H1 (cell line): ENCODE data around the gene PCDHGA11. TPM values are rescaled to one million over a fixed set of nuclear protein-coding genes. Genes with fewer than 3 reads are reported as not detected.

Source experiments
- CTCF ChIA-PET: fragments of 300-600 bp; sonication (Branson Sonifier 250); formaldehyde crosslinking; loops from one replicate; lab custom pipeline; 2021; ENCODE audit not compliant: partially characterized antibody; lab: Charles Lee
- POLR2A ChIA-PET: fragments of 300-600 bp; sonication (Branson Sonifier 250); formaldehyde crosslinking; loops from one replicate; lab custom pipeline; 2021; ENCODE audit warnings: inconsistent platforms; ENCODE audit not compliant: partially characterized antibody; lab: Charles Lee
- DNase-seq, 2 experiments: peaks; one replicate each; pipeline versions ENCODE4 v3.0.0 to v3.0.0-alpha.2; 2010 to 2022; ENCODE audit warnings: low spot score in 2 of 2, low read depth in 1 of 2, mixed read lengths in 1 of 2
- FAIRE-seq: peaks from 2 replicates; lab custom pipeline; 2011; peaks lifted over from hg19 to GRCh38; lab: Jason Lieb, UNC
- H2AFZ ChIP-seq: 2 replicates; pipeline ENCODE4 v1.8.1; 2012; ENCODE audit warnings: low read length, inconsistent platforms
- H2AK5ac ChIP-seq: 2 replicates; pipeline ENCODE4 v1.6.1; 2013; ENCODE audit warnings: low read depth, low read length
- H2BK120ac ChIP-seq: replicated peaks from 2 replicates; pipeline ENCODE3; 2013; ENCODE audit warnings: low read depth, low read length, inconsistent platforms
- H2BK12ac ChIP-seq: 2 replicates; pipeline ENCODE4 v1.6.1; 2013; ENCODE audit warnings: low read depth, low read length
- H2BK15ac ChIP-seq: 2 replicates; pipeline ENCODE4 v1.6.1; 2013; ENCODE audit warnings: low read length
- H2BK20ac ChIP-seq: 2 replicates; pipeline ENCODE4 v1.6.1; 2013; ENCODE audit warnings: low read length
- H2BK5ac ChIP-seq: 2 replicates; pipeline ENCODE4 v1.6.1; 2013; ENCODE audit warnings: low read depth, low read length
- H3K14ac ChIP-seq: 2 replicates; pipeline ENCODE4 v1.6.1; 2013; ENCODE audit warnings: inconsistent platforms; ENCODE audit not compliant: insufficient read length
- H3K18ac ChIP-seq: 2 replicates; pipeline ENCODE4 v1.6.1; 2013; ENCODE audit warnings: low read length; ENCODE audit errors: extremely low read depth
- H3K23ac ChIP-seq: 2 replicates; pipeline ENCODE4 v1.6.1; 2013; ENCODE audit warnings: inconsistent platforms; ENCODE audit not compliant: insufficient read length
- H3K23me2 ChIP-seq: 2 replicates; pipeline ENCODE4 v1.6.1; 2013; ENCODE audit warnings: low read depth, low read length
- H3K27ac ChIP-seq: 2 replicates; pipeline ENCODE4 v1.6.1; 2011; ENCODE audit warnings: low read depth, low read length, inconsistent platforms
- H3K27me3 ChIP-seq, 4 experiments: replicated peaks in 1 of 4; 1 replicate in 1 of 4; 2 replicates in 3 of 4; pipeline versions ENCODE4 v1.6.1 to v1.8.1; 2011 to 2013; ENCODE audit warnings: low read length in 3 of 4, mild to moderate bottlenecking in 3 of 4, inconsistent platforms in 2 of 4, mixed read lengths in 2 of 4, moderate library complexity in 1 of 4; ENCODE audit not compliant: control insufficient read depth in 3 of 4, insufficient read depth in 3 of 4; ENCODE audit errors: extremely low read depth in 1 of 4
- H3K36me3 ChIP-seq, 4 experiments: 2 replicates each; pipeline versions ENCODE4 v1.6.1 to v1.8.1; 2011 to 2013; ENCODE audit warnings: mild to moderate bottlenecking in 4 of 4, low read length in 3 of 4, moderate library complexity in 2 of 4, control low read depth in 1 of 4, inconsistent platforms in 1 of 4; ENCODE audit not compliant: insufficient read depth in 4 of 4, control insufficient read depth in 2 of 4
- H3K4ac ChIP-seq: replicated peaks from 2 replicates; pipeline ENCODE3; 2013; ENCODE audit warnings: low read length, low read depth, mixed read lengths, inconsistent platforms; ENCODE audit not compliant: insufficient read length
- H3K4me1 ChIP-seq, 4 experiments: replicated peaks in 1 of 4; 1 replicate in 1 of 4; 2 replicates in 3 of 4; pipeline versions ENCODE4 v1.6.1 to v1.8.1; 2011 to 2013; ENCODE audit warnings: low read length in 3 of 4, inconsistent platforms in 2 of 4, mixed read lengths in 1 of 4; ENCODE audit not compliant: insufficient read depth in 4 of 4, control insufficient read depth in 3 of 4
- H3K4me2 ChIP-seq, 2 experiments: 2 replicates each; pipeline versions ENCODE4 v1.6.1 to v1.8.1; 2011 to 2013; ENCODE audit warnings: low read depth in 2 of 2, low read length in 2 of 2, control low read depth in 1 of 2, inconsistent platforms in 1 of 2, mild to moderate bottlenecking in 1 of 2; ENCODE audit not compliant: insufficient read depth in 1 of 2
- H3K4me3 ChIP-seq, 4 experiments: fragments of 200-600, 300-600 bp in 1 of 4; sonication (generic), shearing (Covaris generic), sonication (Bioruptor Twin) in 1 of 4; 2 replicates each; pipeline versions ENCODE4 v1.5.1 to v1.8.1; 2011 to 2016; ENCODE audit warnings: low read length in 4 of 4, low read depth in 3 of 4, control low read depth in 2 of 4, inconsistent platforms in 2 of 4, mild to moderate bottlenecking in 2 of 4, mixed read lengths in 1 of 4, moderate library complexity in 1 of 4; ENCODE audit not compliant: insufficient read depth in 2 of 4; ENCODE audit errors: extremely low read depth in 1 of 4
- H3K56ac ChIP-seq: replicated peaks from 2 replicates; pipeline ENCODE3; 2013; ENCODE audit warnings: low read depth, mild to moderate bottlenecking, mixed read lengths, low read length, inconsistent platforms; ENCODE audit not compliant: insufficient read length
- H3K79me1 ChIP-seq: 2 replicates; pipeline ENCODE4 v1.6.1; 2013; ENCODE audit warnings: low read depth, low read length, control low read depth
- H3K79me2 ChIP-seq, 2 experiments: 2 replicates each; pipeline versions ENCODE4 v1.6.1 to v1.8.1; 2012 to 2013; ENCODE audit warnings: low read length in 2 of 2, mild to moderate bottlenecking in 2 of 2, inconsistent platforms in 1 of 2; ENCODE audit not compliant: insufficient read depth in 2 of 2, control insufficient read depth in 1 of 2
- H3K9ac ChIP-seq, 4 experiments: replicated peaks in 1 of 4; 1 replicate in 1 of 4; 2 replicates in 3 of 4; pipeline versions ENCODE4 v1.6.1 to v1.8.1; 2011 to 2013; ENCODE audit warnings: low read depth in 3 of 4, low read length in 3 of 4, control low read depth in 2 of 4, mild to moderate bottlenecking in 2 of 4, moderate library complexity in 2 of 4, inconsistent platforms in 1 of 4; ENCODE audit errors: extremely low read depth in 1 of 4
- H3K9me3 ChIP-seq, 2 experiments: 2 replicates each; pipeline versions ENCODE4 v1.6.1 to v1.8.1; 2012 to 2013; ENCODE audit warnings: mild to moderate bottlenecking in 2 of 2, moderate library complexity in 2 of 2, control low read depth in 1 of 2, inconsistent platforms in 1 of 2, low read depth in 1 of 2, low read length in 1 of 2, mixed read lengths in 1 of 2; ENCODE audit not compliant: insufficient read depth in 2 of 2
- H4K20me1 ChIP-seq, 2 experiments: replicated peaks in 1 of 2; 2 replicates each; pipeline versions ENCODE3 to v1.8.1; 2011 to 2013; ENCODE audit warnings: inconsistent platforms in 2 of 2, low read length in 2 of 2, mild to moderate bottlenecking in 1 of 2; ENCODE audit not compliant: insufficient read depth in 2 of 2, control insufficient read depth in 1 of 2
- H4K5ac ChIP-seq: 2 replicates; pipeline ENCODE4 v1.6.1; 2013; ENCODE audit warnings: low read length, low read depth, mixed read lengths, inconsistent platforms; ENCODE audit not compliant: insufficient read length
- H4K8ac ChIP-seq: 2 replicates; pipeline ENCODE4 v1.8.0; 2013; ENCODE audit warnings: mild to moderate bottlenecking, moderate library complexity, low read length, inconsistent platforms; ENCODE audit not compliant: insufficient read depth; ENCODE audit errors: extremely low read depth
- H4K91ac ChIP-seq: replicated peaks from 2 replicates; pipeline ENCODE3; 2013; ENCODE audit warnings: low read length, mixed read lengths, inconsistent platforms; ENCODE audit not compliant: insufficient read length
- CBX5 ChIP-seq: fragments of 300-800, 300-1000 bp; sonication (generic); IDR thresholded peaks from 2 replicates; pipeline ENCODE4 v1.7.1; 2016; ENCODE audit warnings: antibody characterized with exemption, low read length, low read depth
- E2F6 ChIP-seq: IDR thresholded peaks from 2 replicates; pipeline ENCODE4 v1.6.1; 2012; ENCODE audit warnings: inconsistent platforms
- GTF2F1 ChIP-seq: IDR thresholded peaks from 2 replicates; pipeline ENCODE4 v1.6.1; 2012; ENCODE audit warnings: low read depth, low read length, improper control_type of control experiment, borderline replicate concordance
- PHF8 ChIP-seq: fragments of 200-600 bp; sonication (generic); conservative IDR thresholded peaks from 2 replicates; pipeline ENCODE4 v1.7.1; 2012; ENCODE audit warnings: low read depth, mild to moderate bottlenecking, inconsistent platforms, low read length, moderate library complexity
- POLR2A ChIP-seq, 2 experiments: IDR thresholded peaks; 1 replicate in 1 of 2; 2 replicates in 1 of 2; pipeline ENCODE4 v1.6.1; 2011; ENCODE audit warnings: low read depth in 2 of 2, low read length in 2 of 2, mild to moderate bottlenecking in 2 of 2; ENCODE audit errors: control extremely low read depth in 1 of 2
- TAF1 ChIP-seq: IDR thresholded peaks from 2 replicates; pipeline ENCODE4 v1.6.1; 2011; ENCODE audit warnings: mild to moderate bottlenecking, low read depth, low read length
- WGBS, 2 experiments: shearing (Covaris generic) in 1 of 2; methylation state at CpG; one replicate each; pipeline versions ENCODE4 v1.1.6 to v1.1.7; 2013 to 2015; ENCODE audit warnings: low lambda C conversion rate in 2 of 2, mixed read lengths in 2 of 2, inconsistent platforms in 1 of 2, low coverage in 1 of 2, missing lambda C conversion rate in 1 of 2; ENCODE audit not compliant: insufficient replicate concordance in 2 of 2, insufficient coverage in 1 of 2, insufficient read length in 1 of 2; ENCODE audit errors: extremely low coverage in 1 of 2, missing lambda C conversion rate in 1 of 2; 5-methylcytosine and 5-hydroxymethylcytosine counted together
- polyA plus RNA-seq, 7 experiments: library from polyadenylated mRNA; depleted of rRNA in 3 of 7; stranded (reverse) in 5 of 7; unstranded in 2 of 7; fragments of >200 nt in 5 of 7; fragments of 200-250 nt in 2 of 7; gene quantifications; 1 replicate in 5 of 7; 2 replicates in 1 of 7; 4 replicates in 1 of 7; pipeline versions ENCODE4 v1.2.1 to v1.2.3, GENCODE V29; 2011 to 2013; ENCODE audit warnings: missing spikeins in 2 of 7, mixed read lengths in 2 of 7
- total RNA-seq: library from RNA; stranded (reverse); fragmentation: NEBNext Ultra II Directional; extraction: Animal tissue kit (Norgen Biotek cat#: 25700); gene quantifications from 2 replicates; pipeline ENCODE4 v1.2.1, GENCODE V29; 2021
- TF ChIP-seq, protein P1 (sequence below), 3 experiments: IDR thresholded peaks; 1 replicate in 2 of 3; 2 replicates in 1 of 3; pipeline versions ENCODE4 v1.5.1 to v1.6.1; 2011; ENCODE audit warnings: low read length in 3 of 3, mild to moderate bottlenecking in 3 of 3, inconsistent platforms in 2 of 3, low read depth in 1 of 3, moderate library complexity in 1 of 3; ENCODE audit not compliant: insufficient read depth in 1 of 3; ENCODE audit errors: control extremely low read depth in 1 of 3
- TF ChIP-seq, protein P2 (sequence below): IDR thresholded peaks from 2 replicates; pipeline ENCODE4 v1.6.1; 2011; ENCODE audit warnings: low read depth, mild to moderate bottlenecking, low read length; ENCODE audit not compliant: insufficient read depth

The PCDHGA11 gene
- total and polyA plus RNA-seq, 2 of the 8 experiments (the other 6 are each of a cell fraction or from before 2014, with no cell fraction given), result 2.2 to 8.2 TPM

- H2BK5ac ChIP-seq, result no peak overlapping the region
- no peak overlapping the region for H3K27ac ChIP-seq
- no peak overlapping the region for H4K8ac ChIP-seq
- H3K36me3 ChIP-seq, result peaks cover 0 to 3% (median 0%) of the 10 kb centered on the region in 4 experiments; a peak in 2 of 8 replicates
- H3K23ac ChIP-seq, result no peak overlapping the region
- WGBS, 2 experiments, result 95% methylated on average over 55 of the region's 69 CpGs; no CpG with 5 or more reads in 1 of the 2 experiments
- CTCF ChIA-PET, result interaction anchor here (0.7 to 3.7 kb wide), 21 partner anchors 9 to 256 kb away, joined by 3 to 27 read pairs (median 5); partner anchors contain the start of genes PCDHB10, PCDHB11, PCDHB9 and PCDHGA10
- H3K27me3 ChIP-seq, result no peaks in the 10 kb centered on the region
- H3K79me1 ChIP-seq, result no peaks in the 10 kb centered on the region
- H4K5ac ChIP-seq, result no peak overlapping the region
- H2BK15ac ChIP-seq, result no peak overlapping the region
- no peak overlapping the region for H2BK120ac ChIP-seq
- no peaks in the 10 kb centered on the region for H4K20me1 ChIP-seq
- no peaks in the 10 kb centered on the region for H3K4me1 ChIP-seq
- no peak overlapping the region for H3K4ac ChIP-seq
- H3K14ac ChIP-seq, result no peak overlapping the region
- no peak overlapping the region for H2BK20ac ChIP-seq
- H3K56ac ChIP-seq, result no peak overlapping the region
- no peak overlapping the region for H3K9ac ChIP-seq
- H3K18ac ChIP-seq, result no peak overlapping the region
- H2AFZ ChIP-seq, result no peak overlapping the region
- no peak overlapping the region for H2BK12ac ChIP-seq
- no peak overlapping the region for H2AK5ac ChIP-seq
- FAIRE-seq (no peak), DNase-seq (no peak)
- H4K91ac ChIP-seq, result no peak overlapping the region
- H3K4me2 ChIP-seq, result no peak overlapping the region
- H3K4me3 ChIP-seq, result no peak overlapping the region
- H3K23me2 ChIP-seq, result no peaks in the 10 kb centered on the region
- POLR2A ChIA-PET, result no interaction called here
- no peaks in the 10 kb centered on the region for H3K79me2 ChIP-seq
- peaks cover 36 to 54% of the 10 kb centered on the region in 2 experiments; a peak in 3 of 4 replicates for H3K9me3 ChIP-seq
- no peak for TF ChIP-seq TAF1
- TF ChIP-seq, protein P1, sequence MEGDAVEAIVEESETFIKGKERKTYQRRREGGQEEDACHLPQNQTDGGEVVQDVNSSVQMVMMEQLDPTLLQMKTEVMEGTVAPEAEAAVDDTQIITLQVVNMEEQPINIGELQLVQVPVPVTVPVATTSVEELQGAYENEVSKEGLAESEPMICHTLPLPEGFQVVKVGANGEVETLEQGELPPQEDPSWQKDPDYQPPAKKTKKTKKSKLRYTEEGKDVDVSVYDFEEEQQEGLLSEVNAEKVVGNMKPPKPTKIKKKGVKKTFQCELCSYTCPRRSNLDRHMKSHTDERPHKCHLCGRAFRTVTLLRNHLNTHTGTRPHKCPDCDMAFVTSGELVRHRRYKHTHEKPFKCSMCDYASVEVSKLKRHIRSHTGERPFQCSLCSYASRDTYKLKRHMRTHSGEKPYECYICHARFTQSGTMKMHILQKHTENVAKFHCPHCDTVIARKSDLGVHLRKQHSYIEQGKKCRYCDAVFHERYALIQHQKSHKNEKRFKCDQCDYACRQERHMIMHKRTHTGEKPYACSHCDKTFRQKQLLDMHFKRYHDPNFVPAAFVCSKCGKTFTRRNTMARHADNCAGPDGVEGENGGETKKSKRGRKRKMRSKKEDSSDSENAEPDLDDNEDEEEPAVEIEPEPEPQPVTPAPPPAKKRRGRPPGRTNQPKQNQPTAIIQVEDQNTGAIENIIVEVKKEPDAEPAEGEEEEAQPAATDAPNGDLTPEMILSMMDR (IDR thresholded peaks at IDR 0.05; ENCODE audit: control extremely low read depth in 1 of 3, insufficient read depth in 1 of 3, low read depth in 1 of 3, low read length in 3 of 3), result no peak
- TF ChIP-seq POLR2A (IDR thresholded peaks at IDR 0.05; ENCODE audit: control extremely low read depth in 1 of 2, low read depth in 2 of 2, low read length in 2 of 2), result no peak
- no peak for TF ChIP-seq GTF2F1
- TF ChIP-seq, protein P2, sequence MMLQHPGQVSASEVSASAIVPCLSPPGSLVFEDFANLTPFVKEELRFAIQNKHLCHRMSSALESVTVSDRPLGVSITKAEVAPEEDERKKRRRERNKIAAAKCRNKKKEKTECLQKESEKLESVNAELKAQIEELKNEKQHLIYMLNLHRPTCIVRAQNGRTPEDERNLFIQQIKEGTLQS, result no peak
- TF ChIP-seq E2F6, result no peak
- no peak for TF ChIP-seq CBX5
- no peak for TF ChIP-seq PHF8
Measured at GRCh38 chr5:141371572-141372475, 49.0 kb upstream of the PCDHGA11 start.
